ENCODE data around the gene TFF1. TPM values are rescaled to one million over a fixed set of nuclear protein-coding genes. Genes with fewer than 3 reads are reported as not detected.

TFF1 gene
- total RNA-seq (not detected), polyA plus RNA-seq (not detected)
- long read RNA-seq, donor 1: 0 reads
- long read RNA-seq, donor 2: 0 reads
- long read RNA-seq, donor 3: 0 reads

GRCh38 chr21:42366292-42367010, at the start of gene TFF1:
TFF1 (minus strand) TSS chr21:42366535; CDS start chr21:42366495, 40 bp downstream.
- Histone ChIP-seq H3K36me3 (no peaks in the 10 kb centered on the region), H3K4me3 (no peak within 1 kb of the TSS), H3K27ac (no peak within 1 kb of the TSS), H3K4me1 (no peaks in the 10 kb centered on the region), H3K27me3 (peaks cover 0 to 37% (median 6%) of the 10 kb centered on the region in 9 donors), H3K9me3 (no peaks in the 10 kb centered on the region)
- intact Hi-C loops (cut with DNase I): no loop called here
- peak in 1 of 4 donors; percentile 28 for ATAC-seq
- TF ChIP-seq POLR2A (IDR thresholded peaks at IDR 0.05) (no peak), CTCF (IDR thresholded peaks at IDR 0.05) (no peak)
- no peak for DNase-seq
- 73 to 84% (median 74%) methylated on average over 15 to 19 of the region's 19 CpGs for WGBS, 4 donors

- Histone ChIP-seq H3K27ac (peak overlapping the region in 1 of 12 donors; percentile 58), H3K4me3 (peak overlapping the region in 1 of 12 donors; percentile 12), H3K9me3 (peaks cover 0 to 8% (median 0%) of the 10 kb centered on the region in 12 donors), H3K36me3 (peaks cover 0 to 5% (median 0%) of the 10 kb centered on the region in 9 donors), H3K27me3 (peaks cover 0 to 28% (median 6%) of the 10 kb centered on the region in 9 donors), H3K4me1 (peaks cover 0 to 21% (median 0%) of the 10 kb centered on the region in 12 donors)
- intact Hi-C loops (cut with DNase I): no loop called here
- peak in 1 of 4 donors; percentile 47 for ATAC-seq
- DNase-seq: no peak
- 53 to 70% (median 63%) methylated on average over 19 to 27 of the region's 27 CpGs for WGBS, 4 donors
- no peak for TF ChIP-seq POLR2A (IDR thresholded peaks at IDR 0.05)
- no peak for TF ChIP-seq CTCF (IDR thresholded peaks at IDR 0.05)
Measured at GRCh38 chr21:42414928-42415769, 48.8 kb upstream of the TFF1 start.

- TF ChIP-seq CTCF (IDR thresholded peaks at IDR 0.05): no peak
- intact Hi-C loops (cut with DNase I): no loop called here
- DNase-seq (no peak), ATAC-seq (no peak)
- Histone ChIP-seq H3K36me3 (peaks cover 0 to 5% (median 0%) of the 10 kb centered on the region in 9 donors), H3K9me3 (peaks cover 0 to 1% (median 0%) of the 10 kb centered on the region in 12 donors), H3K4me1 (peaks cover 0 to 21% (median 0%) of the 10 kb centered on the region in 12 donors), H3K4me3 (no peak overlapping the region), H3K27ac (peak overlapping the region in 1 of 12 donors; percentile 32), H3K27me3 (peaks cover 0 to 26% (median 6%) of the 10 kb centered on the region in 9 donors)
- 87 to 97% (median 94%) methylated on average over 5 to 8 of the region's 8 CpGs for WGBS, 4 donors
Measured at GRCh38 chr21:42414553-42414927, 48.2 kb upstream of the TFF1 start.

GRCh38 chr21:42414066-42414465, 47.7 kb upstream of the TFF1 start:
- no peak for TF ChIP-seq CTCF (IDR thresholded peaks at IDR 0.05)
- TF ChIP-seq POLR2A (IDR thresholded peaks at IDR 0.05): no peak
- no peak for ATAC-seq
- intact Hi-C loops (cut with DNase I): no loop called here

More at GRCh38 chr21:42414066-42414465, 47.7 kb upstream of the TFF1 start:
- WGBS, 4 donors: 89 to 92% (median 92%) methylated on average over 8 of the region's 8 CpGs
- Histone ChIP-seq H3K27me3 (peaks cover 0 to 26% (median 6%) of the 10 kb centered on the region in 9 donors), H3K36me3 (peaks cover 0 to 5% (median 0%) of the 10 kb centered on the region in 9 donors), H3K4me1 (peaks cover 0 to 21% (median 0%) of the 10 kb centered on the region in 12 donors), H3K4me3 (no peak overlapping the region), H3K27ac (no peak overlapping the region), H3K9me3 (no peaks in the 10 kb centered on the region)
- no peak for DNase-seq
